ENCODE results near the gene KIF21B.

KIF21B gene

GRCh38 chr1:201008666-201009360, 14.7 kb downstream of the KIF21B start:
- ATAC-seq (ENCODE audit: insufficient read depth, low read depth): no peak
- Histone ChIP-seq H3K4me1 (ENCODE audit: insufficient read depth, low read length) (no peaks in the 10 kb centered on the region), H3K79me2 (ENCODE audit: insufficient read depth, low read length) (peaks cover 60% of the 10 kb centered on the region), H3K4me3 (ENCODE audit: low read depth in 1 of 2, low read length in 2 of 2) (no peak overlapping the region), H3K36me3 (ENCODE audit: insufficient read depth, low read length) (peaks cover 38% of the 10 kb centered on the region), H3K27me3 (ENCODE audit: insufficient read depth, low read length, poor library complexity) (no peaks in the 10 kb centered on the region), H3K27ac (ENCODE audit: low read length) (no peak overlapping the region), H4K20me1 (ENCODE audit: insufficient read depth, low read length) (peaks cover 78% of the 10 kb centered on the region), H3K9ac (ENCODE audit: low read depth, low read length) (no peak overlapping the region), H3K9me3 (ENCODE audit: insufficient read depth, low read length, severe bottlenecking) (no peaks in the 10 kb centered on the region), H3K4me2 (ENCODE audit: insufficient read depth, low read length) (no peak overlapping the region), H2AFZ (ENCODE audit: low read depth, low read length) (no peak overlapping the region)
- no peak for TF ChIP-seq CTCF (IDR thresholded peaks at IDR 0.05; ENCODE audit: borderline replicate concordance, extremely low read depth, low read length, poor library complexity, severe bottlenecking)
- TF ChIP-seq EZH2 (IDR thresholded peaks at IDR 0.05; ENCODE audit: borderline replicate concordance, low read depth, low read length, severe bottlenecking): no peak
- DNase-seq: no peak

DNA sequence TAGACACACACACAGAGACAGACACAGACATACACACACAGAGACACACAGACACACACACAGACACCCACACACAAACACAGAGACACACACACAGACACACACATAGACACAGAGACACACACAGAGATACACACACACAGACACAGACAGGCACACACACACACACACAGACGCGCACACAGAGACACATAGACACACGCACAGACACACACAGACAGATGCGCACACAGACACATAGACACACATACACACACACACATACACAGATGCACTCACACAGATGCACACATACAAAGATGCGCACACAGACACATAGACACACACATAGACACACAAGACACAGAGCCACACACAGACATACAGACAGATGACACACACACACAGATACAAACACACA, 16.0 kb downstream of the KIF21B start:
- Histone ChIP-seq H3K9me3 (ENCODE audit: insufficient read depth, low read length, severe bottlenecking) (no peaks in the 10 kb centered on the region), H3K27ac (ENCODE audit: low read length) (no peak overlapping the region), H3K36me3 (ENCODE audit: insufficient read depth, low read length) (peaks cover 51% of the 10 kb centered on the region), H3K27me3 (ENCODE audit: insufficient read depth, low read length, poor library complexity) (no peaks in the 10 kb centered on the region), H3K9ac (ENCODE audit: low read depth, low read length) (no peak overlapping the region), H2AFZ (ENCODE audit: low read depth, low read length) (no peak overlapping the region), H3K4me1 (ENCODE audit: insufficient read depth, low read length) (no peaks in the 10 kb centered on the region), H4K20me1 (ENCODE audit: insufficient read depth, low read length) (peaks cover 68% of the 10 kb centered on the region), H3K79me2 (ENCODE audit: insufficient read depth, low read length) (peaks cover 47% of the 10 kb centered on the region), H3K4me3 (ENCODE audit: low read depth in 1 of 2, low read length in 2 of 2) (no peak overlapping the region), H3K4me2 (ENCODE audit: insufficient read depth, low read length) (no peak overlapping the region)
- ATAC-seq (ENCODE audit: insufficient read depth, low read depth) (no peak), DNase-seq (no peak)
- TF ChIP-seq CTCF (IDR thresholded peaks at IDR 0.05; ENCODE audit: borderline replicate concordance, extremely low read depth, low read length, poor library complexity, severe bottlenecking): no peak

DNA sequence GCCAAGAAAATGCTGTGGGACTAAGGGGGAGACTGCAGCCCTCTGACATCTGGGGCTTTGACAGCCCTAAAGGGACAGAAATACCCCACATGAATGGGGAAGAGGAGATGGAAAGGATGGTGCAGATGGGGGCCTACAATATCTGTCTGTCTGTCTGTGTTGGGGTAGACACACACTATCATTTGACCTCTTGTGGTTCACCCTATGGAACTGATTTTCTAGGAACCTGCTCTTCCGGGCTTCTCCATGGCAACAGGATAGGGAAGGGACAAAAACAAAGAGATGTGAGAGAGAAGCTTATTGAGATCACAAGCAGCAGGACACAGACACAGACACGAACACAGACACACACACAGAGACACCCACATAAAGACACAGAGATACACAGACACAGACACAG, 17.1 kb downstream of the KIF21B start:
- Histone ChIP-seq H3K9me3 (ENCODE audit: insufficient read depth, low read length, severe bottlenecking) (no peaks in the 10 kb centered on the region), H4K20me1 (ENCODE audit: insufficient read depth, low read length) (peaks cover 61% of the 10 kb centered on the region), H3K9ac (ENCODE audit: low read depth, low read length) (no peak overlapping the region), H3K4me2 (ENCODE audit: insufficient read depth, low read length) (no peak overlapping the region), H3K79me2 (ENCODE audit: insufficient read depth, low read length) (peaks cover 36% of the 10 kb centered on the region), H3K36me3 (ENCODE audit: insufficient read depth, low read length) (peaks cover 60% of the 10 kb centered on the region), H2AFZ (ENCODE audit: low read depth, low read length) (no peak overlapping the region), H3K27me3 (ENCODE audit: insufficient read depth, low read length, poor library complexity) (no peaks in the 10 kb centered on the region), H3K4me3 (ENCODE audit: low read depth in 1 of 2, low read length in 2 of 2) (no peak overlapping the region), H3K27ac (ENCODE audit: low read length) (no peak overlapping the region), H3K4me1 (ENCODE audit: insufficient read depth, low read length) (no peaks in the 10 kb centered on the region)
- ATAC-seq (ENCODE audit: insufficient read depth, low read depth) (no peak), DNase-seq (no peak)
- TF ChIP-seq EZH2 (IDR thresholded peaks at IDR 0.05; ENCODE audit: borderline replicate concordance, low read depth, low read length, severe bottlenecking): no peak
- TF ChIP-seq CTCF (IDR thresholded peaks at IDR 0.05; ENCODE audit: borderline replicate concordance, extremely low read depth, low read length, poor library complexity, severe bottlenecking): no peak

Measured in DND-41 (cell line).